ENCODE results near the gene MYL5.

MYL5 gene

GRCh38 chr4:653080-653821, 21.1 kb upstream of the MYL5 start:
- DNase-seq (ENCODE audit: insufficient read length) (no peak), FAIRE-seq (no peak)
- no peak for TF ChIP-seq POLR2AphosphoS5 (IDR thresholded peaks at IDR 0.05; ENCODE audit: low read depth, low read length)
- TF ChIP-seq TAF1 (IDR thresholded peaks at IDR 0.05; ENCODE audit: borderline replicate concordance, low read depth, low read length): no peak
- TF ChIP-seq POLR2A (IDR thresholded peaks at IDR 0.05; ENCODE audit: low read depth, low read length): no peak

- FAIRE-seq (no peak), DNase-seq (ENCODE audit: insufficient read length) (no peak)
- no peak for TF ChIP-seq POLR2A (IDR thresholded peaks at IDR 0.05; ENCODE audit: low read depth, low read length)
- TF ChIP-seq POLR2AphosphoS5 (IDR thresholded peaks at IDR 0.05; ENCODE audit: low read depth, low read length): no peak
- no peak for TF ChIP-seq TAF1 (IDR thresholded peaks at IDR 0.05; ENCODE audit: borderline replicate concordance, low read depth, low read length)
Observed at GRCh38 chr4:653831-654502, 20.4 kb upstream of the MYL5 start.

- FAIRE-seq (no peak), DNase-seq (ENCODE audit: insufficient read length) (no peak)
- TF ChIP-seq POLR2A (IDR thresholded peaks at IDR 0.05; ENCODE audit: low read depth, low read length) (no peak), POLR2AphosphoS5 (IDR thresholded peaks at IDR 0.05; ENCODE audit: low read depth, low read length) (no peak), TAF1 (IDR thresholded peaks at IDR 0.05; ENCODE audit: borderline replicate concordance, low read depth, low read length) (no peak)
Observed at GRCh38 chr4:654503-654845, 19.9 kb upstream of the MYL5 start.

- TF ChIP-seq TAF1 (IDR thresholded peaks at IDR 0.05; ENCODE audit: borderline replicate concordance, low read depth, low read length): no peak
- TF ChIP-seq POLR2A (IDR thresholded peaks at IDR 0.05; ENCODE audit: low read depth, low read length): no peak
- TF ChIP-seq POLR2AphosphoS5 (IDR thresholded peaks at IDR 0.05; ENCODE audit: low read depth, low read length): no peak
- DNase-seq (ENCODE audit: insufficient read length): no peak
- FAIRE-seq: no peak
Observed at GRCh38 chr4:654871-655463, 19.4 kb upstream of the MYL5 start.

- no peak for FAIRE-seq
- TF ChIP-seq POLR2AphosphoS5 (IDR thresholded peaks at IDR 0.05; ENCODE audit: low read depth, low read length): no peak
- no peak for TF ChIP-seq POLR2A (IDR thresholded peaks at IDR 0.05; ENCODE audit: low read depth, low read length)
- TF ChIP-seq TAF1 (IDR thresholded peaks at IDR 0.05; ENCODE audit: borderline replicate concordance, low read depth, low read length): no peak
- no peak for DNase-seq (ENCODE audit: insufficient read length)
Observed at GRCh38 chr4:655464-656151, 18.7 kb upstream of the MYL5 start.

- TF ChIP-seq POLR2AphosphoS5 (IDR thresholded peaks at IDR 0.05; ENCODE audit: low read depth, low read length): no peak
- TF ChIP-seq TAF1 (IDR thresholded peaks at IDR 0.05; ENCODE audit: borderline replicate concordance, low read depth, low read length): no peak
- no peak for TF ChIP-seq POLR2A (IDR thresholded peaks at IDR 0.05; ENCODE audit: low read depth, low read length)
- no peak for DNase-seq (ENCODE audit: insufficient read length)
- no peak for FAIRE-seq
Observed at GRCh38 chr4:656436-657337, 17.7 kb upstream of the MYL5 start.

GRCh38 chr4:657338-657833, 17.0 kb upstream of the MYL5 start:
- TF ChIP-seq POLR2AphosphoS5 (IDR thresholded peaks at IDR 0.05; ENCODE audit: low read depth, low read length) (no peak), POLR2A (IDR thresholded peaks at IDR 0.05; ENCODE audit: low read depth, low read length) (no peak), TAF1 (IDR thresholded peaks at IDR 0.05; ENCODE audit: borderline replicate concordance, low read depth, low read length) (no peak)
- FAIRE-seq: no peak

GRCh38 chr4:657834-658667, 16.3 kb upstream of the MYL5 start:
- TF ChIP-seq POLR2AphosphoS5 (IDR thresholded peaks at IDR 0.05; ENCODE audit: low read depth, low read length): no peak
- no peak for TF ChIP-seq TAF1 (IDR thresholded peaks at IDR 0.05; ENCODE audit: borderline replicate concordance, low read depth, low read length)
- TF ChIP-seq POLR2A (IDR thresholded peaks at IDR 0.05; ENCODE audit: low read depth, low read length): no peak
- FAIRE-seq (no peak), DNase-seq (ENCODE audit: insufficient read length) (no peak)

More at GRCh38 chr4:657338-657833, 17.0 kb upstream of the MYL5 start:
- no peak for DNase-seq (ENCODE audit: insufficient read length)

- no peak for FAIRE-seq
- no peak for DNase-seq (ENCODE audit: insufficient read length)
- TF ChIP-seq POLR2AphosphoS5 (IDR thresholded peaks at IDR 0.05; ENCODE audit: low read depth, low read length) (no peak), TAF1 (IDR thresholded peaks at IDR 0.05; ENCODE audit: borderline replicate concordance, low read depth, low read length) (no peak), POLR2A (IDR thresholded peaks at IDR 0.05; ENCODE audit: low read depth, low read length) (no peak)
Observed at GRCh38 chr4:658681-659667, 15.4 kb upstream of the MYL5 start.

Data from GM12892 (cell line).